HCT116 (cell line): ENCODE data around the gene SP3. TPM values are rescaled to one million over a fixed set of nuclear protein-coding genes. Genes with fewer than 3 reads are reported as not detected.

Source experiments
- ATAC-seq: fragments of 200-7000 bp; cut with Tn5 transposase; 2 replicates; pipeline ENCODE4 v1.9.1; 2020; ENCODE audit warnings: mild to moderate bottlenecking, moderate library complexity
- BruUV-seq: library from RNA; stranded (reverse); fragments of 400-500 nt; replicated peaks from 2 replicates; lab custom pipeline; 2021; lab: Mats Ljungman, UMichigan
- CTCF ChIA-PET: fragments of 300-600 bp; sonication (Branson Sonifier 250); formaldehyde crosslinking; loops from one replicate; lab custom pipeline; 2021; ENCODE audit warnings: antibody characterized with exemption; lab: Charles Lee
- POLR2A ChIA-PET: fragments of 300-600, 350-600 bp; sonication (Branson Sonifier 250); formaldehyde crosslinking; loops from one replicate; lab custom pipeline; 2021; ENCODE audit warnings: antibody characterized with exemption; lab: Charles Lee
- RAD21 ChIA-PET, 2 experiments: fragments of 300-600 bp; sonication (Branson Sonifier 250); formaldehyde crosslinking; loops; one replicate each; lab custom pipeline; 2023; ENCODE audit warnings: low total read pairs in 2 of 2; ENCODE audit not compliant: uncharacterized antibody in 2 of 2, unreplicated experiment in 2 of 2, low non-redundant PET in 1 of 2; lab: Charles Lee
- DNase-seq: peaks from one replicate; pipeline ENCODE4 v3.0.0-alpha.2; 2010; ENCODE audit warnings: low read depth, low spot score
- H2AFZ ChIP-seq: fragments of 200-600 bp; shearing (Covaris generic), sonication (generic); 2 replicates; pipeline ENCODE4 v1.6.1; 2017; ENCODE audit warnings: low read depth, mixed run types, mixed read lengths, antibody characterized with exemption, low read length; ENCODE audit not compliant: poor library complexity, severe bottlenecking
- H3K27ac ChIP-seq: 2 replicates; pipeline ENCODE4 v1.5.1; 2012; ENCODE audit warnings: low read depth, low read length
- H3K27me3 ChIP-seq: fragments of 200-600 bp; sonication (generic); 2 replicates; pipeline ENCODE4 v1.6.1; 2016; ENCODE audit warnings: mixed run types, low read length, mixed read lengths; ENCODE audit not compliant: insufficient read depth
- H3K36me3 ChIP-seq, 2 experiments: fragments of 200-500 bp in 1 of 2; fragments of 200-600 bp in 1 of 2; sonication (Bioruptor generic) in 1 of 2; sonication (generic) in 1 of 2; 2 replicates each; pipeline versions ENCODE4 v1.5.1 to v1.6.1; 2014 to 2016; ENCODE audit warnings: low read length in 2 of 2, inconsistent platforms in 1 of 2, mixed read lengths in 1 of 2, mixed run types in 1 of 2; ENCODE audit not compliant: insufficient read depth in 2 of 2, control insufficient read depth in 1 of 2
- H3K4me1 ChIP-seq, 2 experiments: fragments of 200-600 bp in 1 of 2; sonication (generic) in 1 of 2; 2 replicates each; pipeline versions ENCODE4 v1.5.1 to v1.6.1; 2012 to 2017; ENCODE audit warnings: low read length in 2 of 2, inconsistent platforms in 1 of 2, mild to moderate bottlenecking in 1 of 2, mixed read lengths in 1 of 2, mixed run types in 1 of 2, moderate library complexity in 1 of 2; ENCODE audit not compliant: insufficient read depth in 2 of 2, control insufficient read depth in 1 of 2
- H3K4me2 ChIP-seq: fragments of 200-600 bp; sonication (generic); 2 replicates; pipeline ENCODE4 v1.6.1; 2017; ENCODE audit warnings: mixed run types, low read length, mixed read lengths
- H3K4me3 ChIP-seq, 2 experiments: fragments of 200-600 bp in 1 of 2; sonication (generic) in 1 of 2; replicated peaks in 1 of 2; 2 replicates each; pipeline ENCODE4 v1.5.1; 2011 to 2016; ENCODE audit warnings: low read length in 2 of 2, control low read depth in 1 of 2, low read depth in 1 of 2, mild to moderate bottlenecking in 1 of 2, mixed read lengths in 1 of 2, mixed run types in 1 of 2
- H3K79me2 ChIP-seq: fragments of 200-600 bp; sonication (generic); 2 replicates; pipeline ENCODE4 v1.6.1; 2017; ENCODE audit warnings: mild to moderate bottlenecking, mixed run types, low read length, moderate library complexity, mixed read lengths; ENCODE audit not compliant: insufficient read depth
- H3K9ac ChIP-seq: fragments of 200-600 bp; sonication (generic); 2 replicates; pipeline ENCODE4 v1.6.1; 2016; ENCODE audit warnings: low read length, mixed read lengths
- H3K9me2 ChIP-seq: fragments of 200-600 bp; sonication (generic), shearing (Covaris generic); 2 replicates; pipeline ENCODE4 v1.6.1; 2017; ENCODE audit warnings: mixed run types, mild to moderate bottlenecking, moderate library complexity; ENCODE audit not compliant: insufficient read depth
- H3K9me3 ChIP-seq, 2 experiments: fragments of 200-500 bp in 1 of 2; fragments of 200-600 bp in 1 of 2; sonication (Bioruptor generic) in 1 of 2; sonication (generic) in 1 of 2; 2 replicates each; pipeline ENCODE4 v1.6.1; 2014 to 2017; ENCODE audit warnings: low read length in 2 of 2, mixed read lengths in 2 of 2, inconsistent platforms in 1 of 2, low read depth in 1 of 2, mild to moderate bottlenecking in 1 of 2, mixed run types in 1 of 2, moderate library complexity in 1 of 2; ENCODE audit not compliant: control insufficient read depth in 1 of 2, insufficient read depth in 1 of 2
- H4K20me1 ChIP-seq: fragments of 200-600 bp; sonication (generic), shearing (Covaris generic); 2 replicates; pipeline ENCODE4 v1.6.1; 2017; ENCODE audit warnings: mixed run types, mild to moderate bottlenecking, moderate library complexity; ENCODE audit not compliant: insufficient read depth
- ZNF274 ChIP-seq: fragments of 200-500 bp; sonication (Bioruptor generic); IDR thresholded peaks from 2 replicates; pipeline ENCODE4 v1.6.1; 2014; ENCODE audit warnings: mild to moderate bottlenecking, low read depth, low read length, inconsistent platforms
- intact Hi-C: fragments of 100-400 bp; cut with micrococcal nuclease; formaldehyde crosslinking; loops from 2 replicates; pipeline ENCODE4 v1.10.0; 2022
- total RNA-seq: library from RNA; stranded (reverse); gene quantifications from one replicate; pipeline ENCODE4 v1.2.1, GENCODE V29; 2021; ENCODE audit not compliant: unreplicated experiment
- TF ChIP-seq, protein P1 (sequence below), 3 experiments: fragments of 200-600 bp in 1 of 3; sonication (generic) in 1 of 3; IDR thresholded peaks in 2 of 3; conservative IDR thresholded peaks in 1 of 3; 2 replicates each; pipeline ENCODE4 v1.5.1; 2012 to 2017; ENCODE audit warnings: low read depth in 2 of 3, low read length in 2 of 3, antibody characterized with exemption in 1 of 3, borderline replicate concordance in 1 of 3, control low read depth in 1 of 3, mild to moderate bottlenecking in 1 of 3, mixed read lengths in 1 of 3, mixed run types in 1 of 3, moderate library complexity in 1 of 3; ENCODE audit not compliant: insufficient read depth in 1 of 3
- TF ChIP-seq, protein P2 (sequence below): IDR thresholded peaks from 2 replicates; pipeline ENCODE4 v1.6.1; 2012; ENCODE audit warnings: low read depth

Gene SP3
- total RNA-seq, 1 experiment from 2014 or later = 98.0 TPM

DNA sequence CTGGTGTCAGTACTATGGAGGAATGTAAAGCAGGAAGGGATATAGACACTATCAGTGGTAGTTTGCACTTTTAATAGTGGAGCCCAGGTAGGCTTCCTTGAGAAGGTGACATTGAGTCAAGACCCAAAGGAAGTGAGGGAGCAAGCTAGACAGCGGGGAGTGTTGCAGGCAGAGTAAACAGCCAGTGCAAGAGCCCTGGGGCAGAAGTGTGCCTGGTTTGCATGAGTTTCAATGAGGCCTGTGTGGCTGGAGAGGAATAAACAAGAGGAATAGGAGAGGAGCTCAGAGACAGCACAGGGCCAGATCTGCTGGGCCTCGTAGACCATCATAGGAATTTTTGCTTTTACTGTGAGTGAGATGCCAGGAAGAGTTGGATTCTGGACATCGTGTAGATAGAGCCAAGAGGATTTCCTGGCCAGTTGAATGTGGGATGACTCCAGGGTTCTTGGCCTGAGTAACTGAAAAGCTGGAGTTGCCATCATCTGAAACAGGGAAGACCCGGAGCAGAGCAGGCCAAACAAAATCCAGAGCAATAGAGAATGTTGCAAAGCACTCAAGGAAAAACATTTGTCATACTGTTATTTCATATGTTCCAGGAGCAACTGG is 102.5 kb downstream of the SP3 start:
- TF ChIP-seq, protein P1, sequence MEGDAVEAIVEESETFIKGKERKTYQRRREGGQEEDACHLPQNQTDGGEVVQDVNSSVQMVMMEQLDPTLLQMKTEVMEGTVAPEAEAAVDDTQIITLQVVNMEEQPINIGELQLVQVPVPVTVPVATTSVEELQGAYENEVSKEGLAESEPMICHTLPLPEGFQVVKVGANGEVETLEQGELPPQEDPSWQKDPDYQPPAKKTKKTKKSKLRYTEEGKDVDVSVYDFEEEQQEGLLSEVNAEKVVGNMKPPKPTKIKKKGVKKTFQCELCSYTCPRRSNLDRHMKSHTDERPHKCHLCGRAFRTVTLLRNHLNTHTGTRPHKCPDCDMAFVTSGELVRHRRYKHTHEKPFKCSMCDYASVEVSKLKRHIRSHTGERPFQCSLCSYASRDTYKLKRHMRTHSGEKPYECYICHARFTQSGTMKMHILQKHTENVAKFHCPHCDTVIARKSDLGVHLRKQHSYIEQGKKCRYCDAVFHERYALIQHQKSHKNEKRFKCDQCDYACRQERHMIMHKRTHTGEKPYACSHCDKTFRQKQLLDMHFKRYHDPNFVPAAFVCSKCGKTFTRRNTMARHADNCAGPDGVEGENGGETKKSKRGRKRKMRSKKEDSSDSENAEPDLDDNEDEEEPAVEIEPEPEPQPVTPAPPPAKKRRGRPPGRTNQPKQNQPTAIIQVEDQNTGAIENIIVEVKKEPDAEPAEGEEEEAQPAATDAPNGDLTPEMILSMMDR (IDR thresholded peaks at IDR 0.05 in 2 of 3, conservative IDR thresholded peaks at IDR 0.05 in 1 of 3; ENCODE audit: borderline replicate concordance in 1 of 3, insufficient read depth in 1 of 3, low read depth in 2 of 3, low read length in 2 of 3) = no peak
- TF ChIP-seq, protein P2, sequence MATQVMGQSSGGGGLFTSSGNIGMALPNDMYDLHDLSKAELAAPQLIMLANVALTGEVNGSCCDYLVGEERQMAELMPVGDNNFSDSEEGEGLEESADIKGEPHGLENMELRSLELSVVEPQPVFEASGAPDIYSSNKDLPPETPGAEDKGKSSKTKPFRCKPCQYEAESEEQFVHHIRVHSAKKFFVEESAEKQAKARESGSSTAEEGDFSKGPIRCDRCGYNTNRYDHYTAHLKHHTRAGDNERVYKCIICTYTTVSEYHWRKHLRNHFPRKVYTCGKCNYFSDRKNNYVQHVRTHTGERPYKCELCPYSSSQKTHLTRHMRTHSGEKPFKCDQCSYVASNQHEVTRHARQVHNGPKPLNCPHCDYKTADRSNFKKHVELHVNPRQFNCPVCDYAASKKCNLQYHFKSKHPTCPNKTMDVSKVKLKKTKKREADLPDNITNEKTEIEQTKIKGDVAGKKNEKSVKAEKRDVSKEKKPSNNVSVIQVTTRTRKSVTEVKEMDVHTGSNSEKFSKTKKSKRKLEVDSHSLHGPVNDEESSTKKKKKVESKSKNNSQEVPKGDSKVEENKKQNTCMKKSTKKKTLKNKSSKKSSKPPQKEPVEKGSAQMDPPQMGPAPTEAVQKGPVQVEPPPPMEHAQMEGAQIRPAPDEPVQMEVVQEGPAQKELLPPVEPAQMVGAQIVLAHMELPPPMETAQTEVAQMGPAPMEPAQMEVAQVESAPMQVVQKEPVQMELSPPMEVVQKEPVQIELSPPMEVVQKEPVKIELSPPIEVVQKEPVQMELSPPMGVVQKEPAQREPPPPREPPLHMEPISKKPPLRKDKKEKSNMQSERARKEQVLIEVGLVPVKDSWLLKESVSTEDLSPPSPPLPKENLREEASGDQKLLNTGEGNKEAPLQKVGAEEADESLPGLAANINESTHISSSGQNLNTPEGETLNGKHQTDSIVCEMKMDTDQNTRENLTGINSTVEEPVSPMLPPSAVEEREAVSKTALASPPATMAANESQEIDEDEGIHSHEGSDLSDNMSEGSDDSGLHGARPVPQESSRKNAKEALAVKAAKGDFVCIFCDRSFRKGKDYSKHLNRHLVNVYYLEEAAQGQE = no peak
- no peak for TF ChIP-seq ZNF274
- no peak overlapping the region for H3K4me2 ChIP-seq
- H3K9ac ChIP-seq = no peak overlapping the region
- ChIA-PET POLR2A (no interaction called here), CTCF (no interaction called here), RAD21 (no interaction called here)
- intact Hi-C loops = no loop called here
- H3K9me3 ChIP-seq = no peaks in the 10 kb centered on the region
- H4K20me1 ChIP-seq = no peaks in the 10 kb centered on the region
- H3K4me1 ChIP-seq = no peaks in the 10 kb centered on the region
- no TSS peak for BruUV-seq
- ATAC-seq (no peak), DNase-seq (no peak)
- no peak overlapping the region for H3K4me3 ChIP-seq
- no peak overlapping the region for H2AFZ ChIP-seq
- H3K9me2 ChIP-seq = no peaks in the 10 kb centered on the region
- H3K27ac ChIP-seq = no peak overlapping the region
- H3K79me2 ChIP-seq = no peaks in the 10 kb centered on the region
- no peaks in the 10 kb centered on the region for H3K36me3 ChIP-seq
- H3K27me3 ChIP-seq = no peaks in the 10 kb centered on the region; the same call in 1 of the 2 replicates
